ENCODE measurements around the gene BOK. TPM values are rescaled to one million over a fixed set of nuclear protein-coding genes. Genes with fewer than 3 reads are reported as not detected.

The BOK gene
- total RNA-seq, 2 donors from 2014 or later, result 20.4 to 30.2 TPM

- ATAC-seq, result no peak
- intact Hi-C loops (cut with DNase I), result no loop called here
Observed at GRCh38 chr2:241534701-241535375, 23.7 kb upstream of the BOK start.

GRCh38 chr2:241535871-241536655 is 22.5 kb upstream of the BOK start:
- DNase-seq, result no peak
- intact Hi-C loops (cut with DNase I), result no loop called here
- no peak for ATAC-seq

More at GRCh38 chr2:241534701-241535375, 23.7 kb upstream of the BOK start:
- DNase-seq, result no peak

GRCh38 chr2:241538838-241539615 is 19.5 kb upstream of the BOK start:
- intact Hi-C loops (cut with DNase I), result no loop called here
- DNase-seq (no peak), ATAC-seq (no peak)

- DNase-seq (no peak), ATAC-seq (no peak)
- intact Hi-C loops (cut with DNase I), result no loop called here
Observed at GRCh38 chr2:241539616-241540374, 18.8 kb upstream of the BOK start.

- intact Hi-C loops (cut with DNase I), result no loop called here
- DNase-seq, result no peak
- ATAC-seq, result no peak
Observed at GRCh38 chr2:241540401-241540770, 18.2 kb upstream of the BOK start.

DNA sequence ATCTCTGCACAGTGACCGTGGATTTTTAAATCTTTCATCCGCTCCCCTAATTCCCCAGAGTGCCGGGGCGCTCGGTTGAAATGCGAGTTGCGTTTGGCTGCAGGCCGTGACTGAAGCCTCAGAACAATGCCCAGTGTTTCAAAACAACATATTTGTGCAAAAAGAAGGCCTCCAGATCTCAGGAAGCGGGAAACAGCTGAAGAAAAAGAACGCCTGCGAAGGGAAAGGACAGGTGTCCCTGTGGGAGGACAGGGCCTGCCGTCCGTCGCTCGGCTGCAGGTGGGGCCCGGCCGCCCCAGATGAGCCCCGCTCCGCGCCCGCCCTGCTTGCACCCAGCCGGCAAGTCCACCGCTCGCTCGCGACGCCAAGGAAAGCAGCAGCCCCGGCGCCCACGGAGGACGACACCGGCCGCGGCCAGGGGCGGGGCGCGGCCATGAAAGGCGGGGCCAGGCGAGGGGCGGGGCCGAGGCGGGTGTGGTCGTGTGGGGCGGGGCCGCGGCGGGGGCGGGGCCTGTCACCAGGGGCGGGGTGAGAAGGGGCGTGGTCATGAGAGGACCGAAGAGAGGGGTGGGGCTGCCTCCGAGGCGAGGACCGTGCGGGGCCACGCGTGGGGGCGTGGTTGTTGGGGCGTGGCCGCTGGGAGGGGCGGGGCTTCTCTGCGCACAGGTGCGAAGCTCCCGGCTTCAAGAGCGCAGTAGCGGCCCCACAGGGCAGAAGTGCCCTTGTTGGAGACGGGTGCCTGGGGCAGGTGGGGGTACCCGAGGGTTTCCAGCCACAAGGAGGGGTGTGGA is 17.6 kb upstream of the BOK start:
- intact Hi-C loops (cut with DNase I), result no loop called here
- ATAC-seq (peak; percentile 81 to 84), DNase-seq (no peak)

GRCh38 chr2:241541564-241542277 is 16.8 kb upstream of the BOK start:
- intact Hi-C loops (cut with DNase I), result no loop called here
- DNase-seq (no peak), ATAC-seq (peak; percentile 24 to 27)

DNA sequence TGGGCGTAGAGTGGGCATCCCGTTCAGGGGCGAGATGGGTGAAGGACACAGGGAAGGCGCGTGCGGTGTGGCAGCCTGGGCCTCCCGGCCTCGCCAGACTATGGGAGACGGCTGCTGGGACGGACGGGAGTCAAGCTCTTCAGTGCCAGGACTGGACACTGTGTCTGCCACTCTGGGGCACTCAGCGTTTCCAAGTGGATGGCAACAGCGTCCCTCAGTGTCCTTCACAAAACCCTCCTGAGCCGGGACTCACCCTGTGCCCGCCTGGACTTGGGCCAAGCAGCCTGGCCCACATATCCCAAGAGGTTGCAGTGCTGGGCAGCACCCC is 16.3 kb upstream of the BOK start:
- ATAC-seq (peak; percentile 30 to 55), DNase-seq (no peak)
- intact Hi-C loops (cut with DNase I), result no loop called here

GRCh38 chr2:241545106-241545505 is 13.4 kb upstream of the BOK start:
- ATAC-seq (no peak), DNase-seq (peak; percentile 14)
- intact Hi-C loops (cut with DNase I), result no loop called here

GRCh38 chr2:241545523-241546473 is 12.7 kb upstream of the BOK start:
- intact Hi-C loops (cut with DNase I), result no loop called here
- DNase-seq (peak; percentile 11), ATAC-seq (no peak)

DNA sequence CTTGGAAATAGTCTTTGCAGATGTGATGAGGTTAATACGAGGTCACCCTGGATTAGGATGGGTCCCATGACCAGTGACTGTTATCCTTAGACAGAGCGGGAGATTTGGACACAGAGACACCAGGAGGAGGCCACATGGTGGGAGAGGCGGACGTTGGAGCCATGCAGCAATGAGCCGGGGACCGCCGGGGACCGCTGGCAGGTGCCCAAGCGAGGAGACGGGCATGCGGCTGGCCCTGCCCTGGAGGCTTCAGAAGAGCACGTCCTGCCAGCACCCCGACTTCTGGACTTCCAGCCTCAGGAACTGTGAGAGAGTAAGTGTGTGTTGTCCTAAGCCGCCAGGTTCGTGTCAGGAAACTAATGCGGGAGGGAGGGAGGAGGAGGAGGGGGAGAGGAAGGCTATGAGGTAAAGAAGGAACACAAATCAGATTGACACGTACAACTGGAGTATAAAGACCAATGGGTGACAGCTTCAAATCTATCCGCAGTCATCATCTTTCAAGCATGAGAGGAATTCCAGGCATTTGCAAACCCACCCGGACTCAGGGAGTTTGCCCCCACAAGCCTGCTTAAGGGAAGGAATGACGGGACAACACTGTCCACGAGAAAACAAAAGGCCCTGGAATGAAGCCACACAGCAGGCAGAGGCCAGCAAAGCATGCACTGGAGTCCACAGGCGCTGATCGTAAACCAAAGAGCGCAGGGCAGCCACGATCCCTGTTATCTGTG is 11.6 kb upstream of the BOK start:
- peak; percentile 26 for DNase-seq
- peak; percentile 7 to 20 for ATAC-seq
- intact Hi-C loops (cut with DNase I), result no loop called here

GRCh38 chr2:241547781-241548450 is 10.6 kb upstream of the BOK start:
- ATAC-seq (no peak), DNase-seq (peak; percentile 7)
- intact Hi-C loops (cut with DNase I), result no loop called here

GRCh38 chr2:241548451-241548835 is 10.1 kb upstream of the BOK start:
- intact Hi-C loops (cut with DNase I), result no loop called here
- ATAC-seq (no peak), DNase-seq (peak; percentile 5)

DNA sequence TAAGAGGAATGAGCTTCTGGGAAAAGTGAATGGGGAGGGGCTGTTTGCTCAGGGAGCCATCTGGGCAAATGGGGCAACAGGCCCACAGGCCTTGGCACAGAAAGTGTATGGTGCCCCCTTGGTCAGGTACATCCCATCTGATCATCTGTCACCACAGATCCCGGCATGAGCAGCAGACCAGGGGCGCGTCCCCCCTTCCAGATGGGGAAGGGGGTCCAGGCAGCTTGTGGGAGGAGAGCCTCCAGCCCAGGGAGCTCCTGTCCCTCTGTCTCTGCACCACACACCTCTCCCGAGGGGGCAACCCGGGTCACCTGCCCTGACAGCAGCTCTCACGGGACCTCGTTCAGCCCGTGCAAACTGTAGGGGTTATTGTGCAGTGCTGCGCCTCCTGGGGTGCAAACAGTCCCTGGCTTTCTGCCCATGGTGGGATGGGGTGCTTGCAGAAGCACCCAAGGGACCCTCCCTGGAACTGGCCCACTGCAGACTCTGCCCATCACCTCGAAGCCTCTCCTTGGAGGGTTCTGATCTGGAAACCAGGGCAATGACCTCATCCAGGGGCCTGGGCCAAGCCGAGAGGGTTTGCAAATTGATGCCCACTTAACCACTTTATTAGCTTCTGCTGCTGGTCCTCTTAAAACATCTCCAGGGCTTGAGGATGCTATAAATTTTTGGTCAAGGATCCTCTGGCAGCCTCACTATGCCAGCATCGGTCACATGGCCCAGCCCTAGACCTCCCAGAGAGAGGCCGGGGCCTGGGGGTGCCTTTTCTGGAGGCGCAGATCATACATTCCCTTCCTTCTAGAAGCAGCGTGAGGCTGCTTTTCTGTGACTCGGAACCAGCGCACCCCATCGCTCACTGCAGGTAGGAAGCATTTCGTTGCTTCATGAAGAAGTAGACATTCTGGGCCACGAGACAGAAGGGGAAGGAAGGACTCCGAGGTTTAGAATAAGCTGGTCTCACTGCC is 7.6 kb upstream of the BOK start:
- no peak for DNase-seq
- no peak for ATAC-seq
- intact Hi-C loops (cut with DNase I), result no loop called here

GRCh38 chr2:241551599-241551997 is 6.9 kb upstream of the BOK start:
- intact Hi-C loops (cut with DNase I), result no loop called here
- ATAC-seq (no peak), DNase-seq (no peak)

All from left cardiac atrium (tissue), 4 donors.